HG03108 (cell line): ENCODE results near the gene SAMD4B.
"Not testable (repeated sequence)": the region's sequence is repeated elsewhere in the genome, so short reads cannot be mapped to it uniquely, and the experiment has no call there.

ENCODE experiments used
- ATAC-seq: cut with Tn5 transposase; IDR thresholded peaks from one replicate; pipeline ENCODE4 v1.9.1; 2021; ENCODE audit warnings: moderate library complexity; ENCODE audit not compliant: unreplicated experiment

The SAMD4B gene

GRCh38 chr19:39310558-39311311 lies 31.5 kb upstream of the SAMD4B start:
- ATAC-seq, result no peak

GRCh38 chr19:39314016-39314728 lies 28.0 kb upstream of the SAMD4B start:
- no peak for ATAC-seq

GRCh38 chr19:39315933-39316332 lies 26.3 kb upstream of the SAMD4B start:
- ATAC-seq, result no peak

DNA sequence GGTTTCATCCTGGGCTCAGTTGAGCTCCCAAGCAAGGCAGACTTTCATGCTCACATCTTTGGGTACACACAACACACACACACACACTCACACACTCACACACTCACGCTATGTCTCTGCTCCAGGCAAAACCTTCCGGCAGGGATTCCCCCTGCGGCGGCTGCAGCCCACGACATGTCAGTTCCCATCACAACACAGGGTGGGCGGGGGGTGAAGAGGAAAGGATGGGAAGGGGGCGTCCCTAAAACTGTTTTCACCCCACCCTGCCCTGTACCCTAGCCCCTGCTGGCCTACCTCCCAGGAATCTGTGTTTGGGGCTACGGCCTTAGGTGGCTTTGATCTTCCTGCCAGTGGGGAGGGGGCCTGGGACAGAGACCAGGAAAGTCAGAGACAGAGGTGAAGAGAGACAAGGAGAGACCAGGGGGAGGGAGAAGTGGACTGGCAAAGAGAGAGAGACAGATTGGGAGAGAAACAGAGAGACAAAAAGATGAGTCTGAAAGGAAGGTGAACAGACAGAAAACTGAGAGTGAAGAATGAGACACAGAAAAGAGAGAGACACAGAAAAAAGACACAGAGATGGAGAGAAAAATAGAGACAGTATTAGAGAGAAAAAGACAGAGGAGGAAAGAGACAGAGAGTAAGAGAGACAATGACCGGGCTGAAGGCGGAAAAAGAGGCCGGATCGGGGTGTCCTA lies 25.4 kb upstream of the SAMD4B start:
- no peak for ATAC-seq

DNA sequence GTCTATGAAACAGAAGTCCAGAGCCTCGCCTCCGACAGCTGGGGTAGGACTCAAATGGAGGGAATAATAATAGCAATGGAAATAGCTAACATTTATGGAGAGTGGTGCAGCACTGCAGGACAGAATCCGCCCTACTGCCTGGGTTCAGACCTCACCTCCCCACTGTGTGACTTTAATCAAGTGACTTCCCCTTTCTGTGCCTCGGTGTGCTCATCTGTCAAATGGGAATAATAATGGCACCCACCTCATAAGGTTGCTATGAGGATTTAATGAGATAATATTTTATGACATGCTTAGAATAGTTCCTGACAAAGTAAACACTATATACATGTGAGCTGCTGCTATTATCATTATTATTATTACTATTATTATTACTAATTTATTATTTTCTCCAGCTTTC lies 24.7 kb upstream of the SAMD4B start:
- no peak for ATAC-seq

GRCh38 chr19:39318071-39318470 lies 24.1 kb upstream of the SAMD4B start:
- no peak for ATAC-seq

- no peak for ATAC-seq
Observed at GRCh38 chr19:39318690-39319089, 23.5 kb upstream of the SAMD4B start.

DNA sequence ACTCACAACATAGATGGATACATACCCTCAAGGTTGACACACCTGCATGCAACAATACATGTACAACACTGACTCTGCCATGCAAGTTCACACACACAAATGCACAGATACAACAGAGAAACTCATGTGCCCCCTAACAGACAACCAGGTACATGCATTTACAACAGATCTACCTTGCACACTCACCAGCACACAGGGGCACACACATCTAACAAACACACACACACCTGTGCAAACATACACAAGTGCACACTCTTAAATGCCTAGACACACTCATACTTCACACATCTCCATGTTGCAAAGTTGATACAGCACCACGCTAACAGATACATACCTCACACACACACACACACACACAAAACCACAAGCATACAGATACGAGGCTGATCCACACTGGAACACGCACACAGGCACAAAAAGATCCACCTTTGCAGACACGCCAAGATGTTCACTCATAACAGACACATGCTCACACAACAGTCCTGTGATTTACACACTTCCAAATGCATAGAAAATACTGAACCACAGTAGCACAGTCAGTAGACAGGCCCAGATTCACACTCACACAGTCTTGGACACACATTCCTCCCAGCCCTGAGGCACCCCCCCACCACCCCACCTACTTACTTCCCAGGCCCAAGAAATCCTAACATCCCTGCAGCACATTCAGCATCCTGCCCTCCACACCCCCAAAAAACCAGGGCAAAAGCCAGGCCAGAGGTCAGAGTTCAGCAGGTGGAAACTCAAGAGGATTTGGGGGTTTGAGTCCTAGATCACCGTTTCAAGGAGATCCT lies 22.9 kb upstream of the SAMD4B start:
- no peak for ATAC-seq

- no peak for ATAC-seq
Observed at GRCh38 chr19:39319892-39320248, 22.4 kb upstream of the SAMD4B start.

GRCh38 chr19:39321117-39321831 lies 20.9 kb upstream of the SAMD4B start:
- no peak for ATAC-seq

DNA sequence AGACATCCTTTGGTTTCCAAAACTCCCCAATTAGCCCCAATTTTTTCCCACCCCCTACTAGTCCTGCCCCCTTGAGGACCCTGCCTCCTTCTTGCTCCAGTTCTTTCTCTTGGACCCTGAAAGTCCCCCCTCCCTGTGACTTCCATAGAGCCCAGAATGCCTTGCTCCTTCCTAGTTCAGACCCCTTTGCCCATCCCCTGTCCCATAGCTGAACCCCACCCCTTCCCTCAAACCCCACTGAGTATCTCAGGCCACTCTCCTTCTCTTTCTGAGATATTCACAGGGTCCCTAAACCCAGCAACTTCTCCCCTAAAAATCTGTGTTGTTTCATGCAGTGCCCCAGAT lies 20.4 kb upstream of the SAMD4B start:
- no peak for ATAC-seq

DNA sequence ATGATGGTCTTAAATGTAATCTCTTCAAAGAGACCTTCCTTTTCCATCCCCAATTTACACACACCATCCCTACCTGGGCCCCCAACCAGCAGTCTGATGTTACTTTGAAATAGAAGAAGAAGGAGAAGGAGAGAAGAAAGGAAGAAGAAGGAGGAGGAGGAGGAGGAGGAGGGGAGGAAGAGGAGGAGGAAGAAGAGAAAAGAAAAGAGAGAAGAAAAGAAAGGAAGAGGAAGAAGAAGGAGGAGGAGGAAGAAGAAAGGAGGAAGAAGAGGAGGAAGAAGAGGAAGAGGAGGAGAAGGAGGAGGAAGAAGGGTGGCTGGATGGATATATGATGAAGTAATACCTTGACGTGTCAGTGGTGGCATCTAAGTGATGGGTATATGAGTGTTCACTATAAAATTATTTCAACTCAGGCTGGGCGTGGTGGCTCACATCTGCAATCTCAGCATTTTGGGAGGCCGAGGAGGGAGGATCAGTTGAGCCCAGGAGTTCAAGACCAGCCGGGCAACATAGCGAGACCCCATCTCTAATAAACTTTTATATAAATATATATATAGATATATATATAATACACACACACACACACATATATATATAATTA lies 17.9 kb upstream of the SAMD4B start:
- no peak for ATAC-seq

GRCh38 chr19:39325778-39326665 lies 16.2 kb upstream of the SAMD4B start:
- no peak for ATAC-seq

- ATAC-seq, result no peak
Observed at GRCh38 chr19:39327363-39328045, 14.7 kb upstream of the SAMD4B start.

DNA sequence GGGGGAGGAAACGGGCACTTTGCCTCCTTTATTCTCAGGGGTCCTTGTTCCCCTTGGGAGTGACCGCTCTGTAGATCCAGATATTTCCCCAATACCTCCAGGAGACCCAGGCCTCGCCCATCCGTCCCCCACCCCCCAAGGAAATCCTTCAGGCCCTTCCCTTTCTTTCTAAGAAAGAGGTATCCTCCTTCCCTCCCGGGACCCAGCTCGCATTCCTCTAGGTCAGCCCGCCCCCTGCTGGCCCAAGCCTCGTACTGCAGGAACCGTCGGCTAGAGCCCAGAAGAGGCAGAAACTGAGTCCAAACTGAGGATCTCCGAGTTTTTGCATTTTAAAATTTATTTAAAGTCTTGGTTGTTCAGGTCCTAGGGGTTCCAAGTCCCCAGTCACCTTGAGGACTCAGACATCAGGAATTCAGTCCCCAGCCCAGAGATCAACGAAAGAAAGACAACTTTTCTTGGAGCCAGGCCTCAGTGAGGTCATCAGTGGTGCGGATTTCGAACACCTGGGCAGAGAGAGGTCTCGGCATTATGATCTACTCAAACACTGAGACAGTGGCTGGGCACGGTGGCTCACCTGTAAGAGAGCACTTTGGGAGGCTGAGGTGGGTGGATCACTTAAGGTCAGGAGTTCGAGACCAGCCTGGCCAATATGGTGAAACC lies 14.0 kb upstream of the SAMD4B start:
- ATAC-seq, result no peak

GRCh38 chr19:39329948-39330347 lies 12.3 kb upstream of the SAMD4B start:
- no peak for ATAC-seq

DNA sequence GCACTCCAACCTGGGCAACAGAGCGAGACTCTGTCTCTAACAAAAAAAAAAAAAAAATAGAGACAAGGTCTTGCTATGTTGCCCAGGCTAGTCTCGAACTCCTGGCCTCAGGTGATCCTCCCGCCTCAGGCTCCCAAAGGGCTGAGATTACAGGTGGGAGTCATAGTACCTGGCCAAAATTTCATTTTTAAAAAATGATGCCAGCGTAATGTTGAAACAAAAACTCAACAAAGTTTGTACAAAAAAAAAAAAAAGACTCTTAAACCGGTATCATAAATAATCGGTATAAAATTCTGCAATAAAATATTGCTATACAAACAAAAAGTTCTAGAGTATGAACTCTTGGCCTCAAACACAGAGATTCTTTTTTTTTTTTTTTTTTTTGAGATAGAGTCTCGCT lies 9.9 kb upstream of the SAMD4B start:
- no peak for ATAC-seq

GRCh38 chr19:39332738-39333137 lies 9.5 kb upstream of the SAMD4B start:
- ATAC-seq, result not testable (repeated sequence)
